Measurements from ENCODE around the gene WDR3.

DNA sequence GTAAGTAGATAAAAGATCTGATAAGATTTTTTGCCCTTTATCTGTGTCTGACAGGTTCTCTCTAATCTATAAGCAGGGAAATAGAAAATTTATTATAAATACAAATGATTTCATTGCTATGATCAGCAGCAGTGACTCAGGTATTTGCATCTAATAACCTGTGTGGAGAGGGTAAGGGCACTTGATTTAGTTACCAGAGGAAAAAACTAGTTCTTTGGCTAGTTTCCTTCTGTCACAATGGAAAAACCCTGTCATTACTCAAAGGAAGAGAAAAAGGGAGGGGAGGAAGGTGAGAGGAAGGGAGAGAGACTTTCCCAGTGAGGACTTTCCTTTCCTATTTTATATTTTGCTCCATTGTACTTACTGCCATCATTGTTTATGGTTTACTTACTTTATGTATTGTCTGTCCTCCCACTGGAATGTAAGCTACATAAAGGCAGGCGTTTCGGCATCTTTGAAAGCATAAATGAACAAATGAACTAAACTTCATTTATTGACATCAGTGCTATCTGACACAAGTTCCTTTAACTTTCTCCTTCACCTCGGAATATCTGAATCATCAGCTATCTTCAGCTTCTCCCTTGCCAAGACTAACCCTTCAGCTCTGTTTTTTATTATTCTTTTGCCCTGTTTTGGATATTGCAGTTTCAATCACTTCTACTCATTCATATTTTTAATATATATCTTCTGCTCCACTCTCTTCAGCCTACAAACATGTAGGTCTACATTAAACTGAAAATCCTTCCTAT lies 34.9 kb downstream of the WDR3 start:
- no peak for TF ChIP-seq RAD21 (IDR thresholded peaks at IDR 0.05; ENCODE audit: low read depth)
- TF ChIP-seq EGR1 (IDR thresholded peaks at IDR 0.05), result no peak
- TF ChIP-seq, protein P1, sequence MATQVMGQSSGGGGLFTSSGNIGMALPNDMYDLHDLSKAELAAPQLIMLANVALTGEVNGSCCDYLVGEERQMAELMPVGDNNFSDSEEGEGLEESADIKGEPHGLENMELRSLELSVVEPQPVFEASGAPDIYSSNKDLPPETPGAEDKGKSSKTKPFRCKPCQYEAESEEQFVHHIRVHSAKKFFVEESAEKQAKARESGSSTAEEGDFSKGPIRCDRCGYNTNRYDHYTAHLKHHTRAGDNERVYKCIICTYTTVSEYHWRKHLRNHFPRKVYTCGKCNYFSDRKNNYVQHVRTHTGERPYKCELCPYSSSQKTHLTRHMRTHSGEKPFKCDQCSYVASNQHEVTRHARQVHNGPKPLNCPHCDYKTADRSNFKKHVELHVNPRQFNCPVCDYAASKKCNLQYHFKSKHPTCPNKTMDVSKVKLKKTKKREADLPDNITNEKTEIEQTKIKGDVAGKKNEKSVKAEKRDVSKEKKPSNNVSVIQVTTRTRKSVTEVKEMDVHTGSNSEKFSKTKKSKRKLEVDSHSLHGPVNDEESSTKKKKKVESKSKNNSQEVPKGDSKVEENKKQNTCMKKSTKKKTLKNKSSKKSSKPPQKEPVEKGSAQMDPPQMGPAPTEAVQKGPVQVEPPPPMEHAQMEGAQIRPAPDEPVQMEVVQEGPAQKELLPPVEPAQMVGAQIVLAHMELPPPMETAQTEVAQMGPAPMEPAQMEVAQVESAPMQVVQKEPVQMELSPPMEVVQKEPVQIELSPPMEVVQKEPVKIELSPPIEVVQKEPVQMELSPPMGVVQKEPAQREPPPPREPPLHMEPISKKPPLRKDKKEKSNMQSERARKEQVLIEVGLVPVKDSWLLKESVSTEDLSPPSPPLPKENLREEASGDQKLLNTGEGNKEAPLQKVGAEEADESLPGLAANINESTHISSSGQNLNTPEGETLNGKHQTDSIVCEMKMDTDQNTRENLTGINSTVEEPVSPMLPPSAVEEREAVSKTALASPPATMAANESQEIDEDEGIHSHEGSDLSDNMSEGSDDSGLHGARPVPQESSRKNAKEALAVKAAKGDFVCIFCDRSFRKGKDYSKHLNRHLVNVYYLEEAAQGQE (IDR thresholded peaks at IDR 0.05; ENCODE audit: low read depth), result no peak
- TF ChIP-seq CEBPB (IDR thresholded peaks at IDR 0.05), result no peak
- TF ChIP-seq YY1 (IDR thresholded peaks at IDR 0.05; ENCODE audit: low read depth), result no peak
- no peak for TF ChIP-seq EP300 (IDR thresholded peaks at IDR 0.05; ENCODE audit: borderline replicate concordance)
- TF ChIP-seq CREB1 (IDR thresholded peaks at IDR 0.05; ENCODE audit: low read depth), result no peak
- no peak for TF ChIP-seq TCF12 (IDR thresholded peaks at IDR 0.05; ENCODE audit: low read depth)
- TF ChIP-seq NFIC (IDR thresholded peaks at IDR 0.05), result no peak
- TF ChIP-seq MAX (IDR thresholded peaks at IDR 0.05), result no peak
- no peak for TF ChIP-seq ZBTB7A (IDR thresholded peaks at IDR 0.05; ENCODE audit: low read depth)
- no peak for TF ChIP-seq FOXM1 (IDR thresholded peaks at IDR 0.05; ENCODE audit: borderline replicate concordance, low read depth)
- TF ChIP-seq TAF1 (IDR thresholded peaks at IDR 0.05; ENCODE audit: low read depth), result no peak
